Umbilical cord (tissue), 2 donors: ENCODE measurements around the gene CRYGD. TPM values are rescaled to one million over a fixed set of nuclear protein-coding genes. Genes with fewer than 3 reads are reported as not detected.
"Not testable (repeated sequence)": the region's sequence is repeated elsewhere in the genome, so short reads cannot be mapped to it uniquely, and the experiment has no call there.

ENCODE experiments used
- DNase-seq: peaks from one replicate; pipeline ENCODE4 v3.0.0-alpha.2; 2015; ENCODE audit warnings: low spot score
- total RNA-seq: library from RNA; depleted of rRNA; stranded (reverse); fragments of >200 nt; gene quantifications from one replicate; pipeline ENCODE4 v1.2.3, GENCODE V29; 2014; ENCODE audit warnings: low replicate concordance; ENCODE audit not compliant: insufficient read depth

CRYGD gene
- total RNA-seq, 1 donor from 2014 or later = not detected

GRCh38 chr2:208130712-208131110 lies 6.4 kb upstream of the CRYGD start:
- DNase-seq = peak; percentile 97

DNA sequence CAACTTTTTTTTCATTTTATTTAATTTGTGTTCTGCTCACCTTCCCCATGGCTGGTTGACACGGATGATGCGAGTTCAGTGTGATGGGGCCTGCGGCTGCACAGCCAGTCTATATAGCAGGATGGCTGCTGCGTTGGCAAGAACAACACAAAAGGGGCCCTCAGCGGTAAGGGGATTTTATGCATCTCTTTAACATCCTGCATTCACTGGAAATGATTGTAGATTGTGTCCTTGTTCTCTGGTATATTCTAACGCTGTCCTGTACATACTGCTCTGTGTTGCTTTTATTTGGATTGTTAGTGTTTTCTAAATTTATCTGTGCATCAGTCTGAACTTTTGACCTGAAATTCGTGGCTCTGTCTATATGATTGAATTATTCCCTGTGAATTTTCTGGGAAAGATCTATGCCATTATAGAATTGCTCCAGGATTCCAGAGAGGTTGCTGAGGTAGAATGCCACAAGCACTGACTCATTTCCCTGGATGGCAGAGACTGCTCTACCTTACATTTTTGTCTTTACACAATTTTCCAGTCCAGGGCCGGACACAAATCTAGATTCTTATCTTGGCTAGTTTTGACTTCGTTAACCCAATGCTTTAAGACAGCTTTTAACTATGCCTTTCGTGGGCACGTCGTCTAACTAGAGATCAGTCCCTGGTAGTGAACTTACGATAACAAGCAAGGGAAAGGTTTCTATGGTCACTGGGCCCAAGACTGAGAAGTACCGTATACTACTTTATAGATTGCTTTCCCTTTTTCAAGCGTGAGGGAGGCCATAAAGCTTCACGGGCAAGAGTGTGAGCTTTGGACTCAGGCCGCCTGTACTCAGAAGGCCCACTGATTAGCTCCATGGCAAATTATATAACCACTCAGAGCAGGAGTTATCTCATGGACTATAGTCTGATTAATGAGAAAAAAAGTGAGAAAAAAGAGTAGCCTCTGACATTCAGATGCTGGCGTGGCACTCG lies 5.7 kb upstream of the CRYGD start, which contains the start of gene CRYGC:
Gene CRYGC (minus strand): TSS at position 85 of the 968 bp plus-strand sequence. CDS start 36 bp downstream, at position 49.
- peak; percentile 86 for DNase-seq

DNA sequence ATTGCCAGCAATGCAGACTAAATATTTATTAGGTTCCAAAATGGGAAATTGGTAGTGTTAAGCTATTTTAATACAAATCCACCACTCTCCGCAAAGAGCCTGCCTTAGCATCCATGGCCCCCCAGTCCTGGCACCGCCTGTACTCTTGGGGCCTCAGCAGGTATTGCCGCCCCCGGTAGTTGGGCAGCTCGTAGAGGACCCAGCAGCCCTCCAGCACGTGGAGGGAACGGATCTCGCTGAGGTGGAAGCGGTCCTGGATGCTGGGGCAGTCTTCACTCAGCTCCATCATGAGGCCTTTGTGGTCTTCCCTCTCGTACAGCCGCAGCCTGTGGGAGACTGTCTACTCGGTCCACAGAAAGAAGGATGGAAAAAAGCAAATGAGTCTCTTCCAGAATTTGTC lies 3.8 kb upstream of the CRYGD start:
- no peak for DNase-seq

DNA sequence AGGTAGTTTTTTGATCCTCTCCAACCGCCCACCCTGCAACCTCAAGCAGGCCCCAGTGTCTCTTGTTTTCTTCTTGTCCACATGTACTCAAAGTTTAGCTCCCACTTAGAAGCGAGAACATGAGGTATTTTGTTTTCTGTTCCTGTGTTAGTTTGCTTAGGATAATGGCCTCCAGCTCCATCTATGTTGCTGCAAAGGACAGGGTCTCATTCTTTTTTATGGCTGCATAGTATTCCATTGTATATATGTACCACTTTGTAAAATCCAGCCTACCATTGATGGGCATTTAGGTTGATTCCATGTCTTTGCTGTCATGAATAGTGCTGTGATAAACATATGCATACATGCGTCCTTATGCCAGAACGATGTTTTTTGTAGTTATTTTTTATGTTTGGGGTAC lies 2.8 kb upstream of the CRYGD start:
- no peak for DNase-seq

- DNase-seq = no peak
These were observed 927 bp upstream of the CRYGD start for GRCh38 chr2:208125251-208125650.

GRCh38 chr2:208122248-208122647 lies 2.1 kb downstream of the CRYGD start:
- DNase-seq = no peak

GRCh38 chr2:208118918-208119317 lies 5.4 kb downstream of the CRYGD start:
- DNase-seq = no peak

- DNase-seq = not testable (repeated sequence)
These were observed 6.9 kb downstream of the CRYGD start for GRCh38 chr2:208117390-208117789.

DNA sequence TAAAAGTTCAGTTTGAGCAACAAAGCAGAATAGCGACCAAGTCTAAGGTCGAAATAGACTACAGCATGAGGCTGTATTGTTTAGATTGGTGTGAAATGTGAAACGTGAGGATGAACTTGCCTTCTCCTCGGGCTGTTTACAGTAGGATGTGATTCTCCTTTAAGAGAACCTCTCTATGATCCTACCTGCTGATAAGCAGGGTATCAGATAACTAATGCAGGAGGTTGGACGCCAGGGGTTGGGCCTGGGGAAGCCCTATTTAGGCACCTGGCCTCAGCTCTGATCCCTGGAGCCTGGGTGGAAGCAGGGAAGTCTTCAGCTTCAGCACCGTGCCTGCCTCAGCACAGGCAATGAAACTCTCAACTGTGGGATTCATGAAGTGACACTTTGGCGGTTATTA lies 11.4 kb downstream of the CRYGD start:
- DNase-seq = peak; percentile 50

DNA sequence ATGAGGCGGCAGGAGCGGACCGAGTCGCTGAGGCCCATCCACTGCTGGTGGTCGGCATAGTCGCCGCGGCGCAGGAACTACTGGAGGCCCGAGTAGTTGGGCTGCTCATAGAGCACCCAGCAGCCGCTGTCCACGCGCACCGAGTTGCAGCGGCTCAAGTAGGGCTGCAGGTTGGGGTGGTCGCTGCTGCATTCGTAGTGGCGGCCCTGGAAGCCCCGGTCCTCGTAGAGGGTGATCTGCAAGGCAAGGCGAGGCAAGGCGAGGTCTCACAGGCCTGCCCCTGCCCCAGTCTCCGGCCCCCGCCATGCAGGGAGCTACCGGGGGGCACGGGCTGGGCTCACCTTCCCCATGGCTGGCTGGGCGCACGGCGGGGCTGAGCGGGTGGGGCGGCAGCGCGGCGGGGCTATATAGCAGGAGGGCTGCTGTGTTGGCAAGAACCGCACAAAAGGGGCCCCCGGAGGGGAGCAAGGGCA lies 12.0 kb downstream of the CRYGD start:
- DNase-seq = not testable (repeated sequence)

- peak; percentile 40 for DNase-seq
These were observed 20.7 kb downstream of the CRYGD start for GRCh38 chr2:208103616-208104015.

DNA sequence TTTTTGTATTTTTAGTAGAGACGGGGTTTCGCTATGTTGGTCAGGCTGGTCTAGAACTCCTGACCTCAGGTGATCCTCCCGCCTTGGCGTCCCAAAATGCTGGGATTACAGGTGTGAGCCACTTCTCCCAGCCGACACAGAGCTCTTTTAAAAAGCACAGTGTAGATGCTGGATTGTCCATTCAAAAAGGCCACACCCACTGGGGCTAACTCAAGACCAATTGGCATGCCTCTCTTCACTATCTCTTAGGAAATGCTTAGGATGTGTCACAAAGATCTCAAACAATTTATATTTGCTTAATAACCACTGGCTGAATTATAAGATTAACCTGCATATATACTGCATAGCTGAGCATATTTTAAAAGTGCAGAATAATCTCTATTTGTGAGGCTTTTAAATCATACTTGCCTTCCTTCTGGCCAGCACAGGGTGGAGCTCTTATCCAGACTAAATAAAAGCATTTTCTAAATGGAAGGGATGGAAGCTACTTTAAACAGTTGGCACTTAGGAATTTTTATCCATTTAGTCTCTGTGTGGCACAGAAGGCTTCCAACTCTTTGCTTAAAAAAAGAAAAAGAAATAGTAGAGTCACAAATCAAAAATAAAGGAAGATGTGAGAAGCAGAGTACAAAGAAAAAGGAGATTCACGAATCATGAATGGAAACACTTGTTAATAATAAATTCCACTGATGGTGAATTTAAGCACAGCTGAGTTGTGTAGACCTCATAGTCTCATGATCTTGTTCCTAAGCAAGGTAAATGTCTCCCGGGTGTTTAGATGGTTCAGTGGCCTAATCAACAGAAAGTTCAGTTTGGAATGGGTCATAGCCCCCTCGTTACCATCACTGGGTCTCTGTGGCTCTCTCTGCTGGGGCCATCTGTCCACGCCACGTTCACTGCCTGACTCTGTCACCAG lies 22.4 kb downstream of the CRYGD start:
- peak; percentile 60 for DNase-seq

GRCh38 chr2:208099682-208100470 lies 24.4 kb downstream of the CRYGD start:
- no peak for DNase-seq

DNA sequence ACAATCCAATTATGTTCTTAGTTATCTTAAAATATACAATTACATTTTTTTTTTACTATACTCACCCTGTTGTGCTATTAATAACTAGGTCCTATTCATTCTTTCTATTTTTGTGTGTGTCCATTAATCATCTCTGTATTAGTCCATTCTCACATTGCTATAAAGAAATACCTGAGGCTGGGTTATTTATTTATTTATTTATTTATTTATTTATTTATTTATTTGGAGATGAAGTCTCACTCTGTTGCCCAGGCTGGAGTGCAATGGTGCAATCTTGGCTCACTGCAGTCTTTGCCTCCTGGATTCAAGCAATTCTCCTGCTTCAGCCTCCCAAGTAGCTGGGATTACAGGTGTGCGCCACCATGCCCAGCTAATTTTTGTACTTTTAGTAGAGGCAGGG lies 25.6 kb downstream of the CRYGD start:
- DNase-seq = not testable (repeated sequence)

- no peak for DNase-seq
These were observed 26.1 kb downstream of the CRYGD start for GRCh38 chr2:208098267-208098666.

GRCh38 chr2:208097801-208098200 lies 26.5 kb downstream of the CRYGD start:
- no peak for DNase-seq

DNA sequence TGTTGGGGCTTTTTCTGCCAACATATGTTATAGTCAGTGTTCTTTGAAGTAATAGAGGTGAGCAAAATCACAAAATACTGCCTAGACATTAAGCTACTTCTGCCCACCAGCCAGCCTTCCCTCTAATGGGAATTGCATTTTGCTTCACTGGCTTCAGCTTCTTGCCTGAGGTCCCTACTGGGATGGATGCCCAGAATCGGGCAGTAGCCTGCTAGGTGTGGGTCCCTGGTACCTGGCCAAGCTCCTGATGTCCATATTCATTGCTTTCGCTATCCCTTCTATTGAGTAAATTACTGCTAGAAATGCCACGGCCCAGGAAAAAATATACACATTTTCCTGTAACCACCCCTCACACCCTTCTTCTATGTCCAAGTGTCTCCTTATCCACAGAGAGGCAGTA lies 27.0 kb downstream of the CRYGD start:
- no peak for DNase-seq

DNA sequence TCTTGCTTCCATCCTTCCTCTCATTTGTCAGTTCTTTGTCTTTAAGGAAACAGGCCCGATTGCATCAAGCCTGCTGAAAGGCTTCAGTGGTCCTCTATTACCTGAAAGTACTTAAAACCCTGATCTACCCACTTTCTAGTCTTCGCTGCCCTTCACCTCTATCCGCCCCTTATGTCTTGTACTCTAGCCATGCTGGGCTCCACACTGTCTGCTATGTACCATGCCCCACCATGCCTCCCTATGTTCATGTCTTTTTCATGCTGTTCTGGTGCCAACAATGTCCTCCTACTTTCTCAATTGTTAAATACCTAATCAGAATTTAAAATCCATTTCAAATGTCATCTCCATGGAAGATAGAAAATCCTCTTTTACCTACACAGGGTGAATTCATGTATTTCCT lies 28.2 kb downstream of the CRYGD start:
- DNase-seq = no peak

DNA sequence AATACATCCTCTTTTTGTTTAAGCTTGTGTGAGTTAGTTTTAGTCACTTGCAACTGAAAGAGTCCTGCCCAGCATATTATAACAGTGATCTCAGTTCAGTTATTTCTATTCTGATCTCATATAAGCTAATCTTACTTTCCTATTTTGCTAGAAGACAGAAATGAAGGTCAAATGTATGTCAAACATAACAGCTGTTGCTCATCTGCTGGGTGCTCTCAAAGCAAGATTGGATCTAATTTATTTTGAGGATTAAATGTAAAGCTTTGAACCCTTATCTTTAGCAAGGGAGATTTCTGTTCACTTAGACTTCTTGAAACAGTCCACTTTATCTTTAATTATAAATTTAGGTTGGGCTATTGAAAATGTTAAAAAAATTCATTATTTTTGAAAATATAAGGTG lies 31.2 kb downstream of the CRYGD start:
- DNase-seq = peak; percentile 94

GRCh38 chr2:208092093-208092832 lies 32.1 kb downstream of the CRYGD start:
- DNase-seq = peak; percentile 93
